Kidney epithelial cell (primary cell): ENCODE data around the gene CD109. TPM values are rescaled to one million over a fixed set of nuclear protein-coding genes. Genes with fewer than 3 reads are reported as not detected.
"Not testable (repeated sequence)": the region's sequence is repeated elsewhere in the genome, so short reads cannot be mapped to it uniquely, and the experiment has no call there.

Experiments
- DNase-seq: peaks from one replicate; pipeline ENCODE4 v3.0.0-alpha.2; 2010; ENCODE audit warnings: low read depth
- H3K27me3 ChIP-seq: 2 replicates; pipeline ENCODE4 v1.6.0; 2011; ENCODE audit warnings: low read length; ENCODE audit not compliant: control insufficient read depth, insufficient read depth
- H3K36me3 ChIP-seq: 2 replicates; pipeline ENCODE4 v1.5.1; 2011; ENCODE audit warnings: low read length; ENCODE audit not compliant: control insufficient read depth, insufficient read depth
- H3K4me3 ChIP-seq: 2 replicates; pipeline ENCODE4 v1.5.1; 2011; ENCODE audit warnings: low read depth, mild to moderate bottlenecking, control low read depth, low read length
- CTCF ChIP-seq: IDR thresholded peaks from 2 replicates; pipeline ENCODE4 v1.5.1; 2011; ENCODE audit warnings: mild to moderate bottlenecking, moderate library complexity, low read length, control low read depth, inconsistent platforms; ENCODE audit not compliant: insufficient read depth, poor library complexity, severe bottlenecking
- total RNA-seq: library from RNA; depleted of rRNA; stranded (reverse); fragments of >200 nt; gene quantifications from 2 replicates; pipeline ENCODE4 v1.2.3, GENCODE V29; 2015

Gene CD109
- total RNA-seq, 1 donor from 2014 or later, result 8.6 TPM

DNA sequence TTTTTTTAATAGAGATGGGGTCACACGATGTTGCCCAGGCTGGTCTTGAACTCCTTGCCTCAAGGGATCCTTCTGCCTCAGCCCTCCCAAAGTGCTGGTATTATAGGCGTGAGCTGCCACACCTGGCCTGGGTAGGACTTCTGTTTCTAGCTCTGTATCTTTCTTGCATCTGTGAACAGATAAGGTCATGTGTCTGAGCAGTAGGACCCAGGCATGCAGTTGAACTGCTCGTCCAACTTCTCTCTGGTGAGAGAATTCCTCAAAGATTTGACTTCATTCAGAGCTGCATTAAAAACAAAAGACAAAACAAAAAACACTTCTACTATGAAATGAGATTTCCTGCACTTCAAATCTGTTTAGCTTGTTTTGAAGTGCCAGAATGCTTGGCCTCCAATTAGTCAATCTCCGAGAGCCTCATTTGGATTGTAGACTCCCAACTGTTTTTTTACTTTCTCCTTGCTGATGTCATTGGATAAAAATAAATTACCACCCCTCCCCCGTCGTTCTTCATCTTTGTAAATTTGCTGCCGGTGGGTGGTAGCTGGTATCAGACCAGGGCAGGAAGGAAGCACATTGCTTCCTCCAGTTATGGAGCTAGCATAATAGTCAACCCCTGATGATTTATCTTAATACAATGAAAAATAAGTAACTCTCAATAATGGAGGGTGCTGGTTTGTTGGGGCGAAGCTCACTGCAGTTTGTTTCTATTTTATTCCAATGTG is 17.6 kb downstream of the CD109 start:
- TF ChIP-seq CTCF, result no peak
- H3K27me3 ChIP-seq, result no peaks in the 10 kb centered on the region
- H3K36me3 ChIP-seq, result no peaks in the 10 kb centered on the region
- DNase-seq, result no peak
- H3K4me3 ChIP-seq, result no peak overlapping the region

DNA sequence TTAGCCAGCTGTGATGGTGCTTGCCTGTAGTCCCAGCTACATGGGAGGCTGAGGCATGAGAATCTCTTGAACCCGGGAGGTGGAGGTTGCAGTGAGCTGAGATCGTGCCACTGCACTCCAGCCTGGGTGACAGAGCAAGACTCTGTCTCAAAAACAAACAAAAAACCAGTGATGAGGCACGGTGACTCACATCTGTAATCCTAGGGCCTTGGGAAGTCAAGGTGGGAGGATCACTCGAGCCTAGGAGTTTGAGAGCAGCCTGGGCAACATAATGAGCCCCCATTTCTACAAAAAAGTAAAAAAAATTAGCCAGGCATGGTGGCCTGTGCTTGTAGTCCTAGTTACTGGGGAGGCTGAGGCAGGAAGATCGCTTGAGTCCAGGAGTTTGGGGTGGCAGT is 19.1 kb downstream of the CD109 start:
- DNase-seq, H3K4me3 ChIP-seq, H3K27me3 ChIP-seq, H3K36me3 ChIP-seq: not testable (repeated sequence)

- TF ChIP-seq CTCF, result no peak
Measured at GRCh38 chr6:73719046-73719445, 23.0 kb downstream of the CD109 start.

GRCh38 chr6:73722318-73723060 is 26.5 kb downstream of the CD109 start:
- Histone ChIP-seq H3K27me3 (no peaks in the 10 kb centered on the region), H3K4me3 (no peak overlapping the region), H3K36me3 (no peaks in the 10 kb centered on the region)
- no peak for TF ChIP-seq CTCF
- peak; percentile 67 for DNase-seq

More at GRCh38 chr6:73719046-73719445, 23.0 kb downstream of the CD109 start:
- Histone ChIP-seq H3K36me3 (no peaks in the 10 kb centered on the region), H3K4me3 (no peak overlapping the region), H3K27me3 (no peaks in the 10 kb centered on the region)
- DNase-seq, result no peak

- not testable (repeated sequence) for H3K27me3 ChIP-seq
Measured at GRCh38 chr6:73723480-73723879, 27.5 kb downstream of the CD109 start.

DNA sequence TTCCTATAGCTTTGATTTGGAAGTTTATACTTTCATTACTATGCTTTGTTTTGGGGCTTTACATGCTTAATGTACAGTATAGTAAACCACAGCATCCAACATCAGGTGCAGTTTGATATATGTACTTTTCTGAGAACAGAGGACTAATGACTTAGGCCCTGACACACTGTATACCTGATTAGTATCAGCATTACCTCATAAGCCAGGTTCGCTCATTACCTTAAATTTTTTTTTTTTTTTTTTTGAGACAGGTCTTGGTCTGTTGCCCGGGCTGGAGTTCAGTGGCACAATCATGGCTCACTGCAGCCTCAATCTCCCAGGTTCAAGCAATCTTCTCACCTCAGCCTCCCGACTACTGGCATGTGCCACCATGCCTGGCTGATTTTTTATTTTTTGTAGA is 28.4 kb downstream of the CD109 start:
- Histone ChIP-seq H3K27me3 (no peaks in the 10 kb centered on the region), H3K36me3 (no peaks in the 10 kb centered on the region), H3K4me3 (no peak overlapping the region)
- DNase-seq, result no peak
- no peak for TF ChIP-seq CTCF

More at GRCh38 chr6:73723480-73723879, 27.5 kb downstream of the CD109 start:
- H3K36me3 ChIP-seq, DNase-seq, H3K4me3 ChIP-seq: not testable (repeated sequence)

GRCh38 chr6:73725192-73725591 is 29.2 kb downstream of the CD109 start:
- H3K36me3 ChIP-seq, DNase-seq: not testable (repeated sequence)

More at GRCh38 chr6:73725192-73725591, 29.2 kb downstream of the CD109 start:
- H3K4me3 ChIP-seq, H3K27me3 ChIP-seq: not testable (repeated sequence)
